RWPE2 (cell line): ENCODE results near the gene ZNF529.

ENCODE experiments used
- ATAC-seq: fragments of 200-7000 bp; cut with Tn5 transposase; 3 replicates; pipeline ENCODE4 v1.9.1; 2021; ENCODE audit warnings: low read depth
- DNase-seq: peaks from one replicate; pipeline ENCODE4 v3.0.0-alpha.2; 2020; ENCODE audit warnings: low spot score
- H3K27ac ChIP-seq: fragments of 450-650 bp; 2 replicates; pipeline ENCODE4 v1.5.1; 2017; ENCODE audit warnings: mild to moderate bottlenecking; ENCODE audit not compliant: poor library complexity, severe bottlenecking
- H3K27me3 ChIP-seq: fragments of 250-450 bp; sonication (Bioruptor Pico); 2 replicates; pipeline ENCODE4 v1.5.1; 2021; ENCODE audit warnings: mild to moderate bottlenecking, moderate library complexity; ENCODE audit not compliant: insufficient read depth, poor library complexity, severe bottlenecking
- H3K36me3 ChIP-seq: fragments of 250-450 bp; sonication (Bioruptor Pico); 2 replicates; pipeline ENCODE4 v1.5.1; 2020; ENCODE audit warnings: low read depth, mild to moderate bottlenecking, moderate library complexity
- H3K4me1 ChIP-seq: fragments of 250-450 bp; sonication (Bioruptor Pico); 2 replicates; pipeline ENCODE4 v1.5.1; 2021; ENCODE audit warnings: mild to moderate bottlenecking, moderate library complexity; ENCODE audit not compliant: insufficient read depth, poor library complexity, severe bottlenecking
- H3K4me3 ChIP-seq: fragments of 250-450 bp; sonication (Bioruptor Pico); 2 replicates; pipeline ENCODE4 v1.5.1; 2021; ENCODE audit warnings: mild to moderate bottlenecking, moderate library complexity; ENCODE audit not compliant: severe bottlenecking
- H3K9me3 ChIP-seq: fragments of 250-450 bp; sonication (Bioruptor Pico); 2 replicates; pipeline ENCODE4 v1.5.1; 2021; ENCODE audit warnings: mild to moderate bottlenecking, moderate library complexity; ENCODE audit not compliant: severe bottlenecking
- TF ChIP-seq, protein P1 (sequence below): fragments of 450-650 bp; IDR thresholded peaks from one replicate; pipeline ENCODE4 v1.5.1; 2017; ENCODE audit warnings: mild to moderate bottlenecking, moderate library complexity; ENCODE audit not compliant: poor library complexity, severe bottlenecking

ZNF529 gene

GRCh38 chr19:36528194-36528920, 44.7 kb downstream of the ZNF529 start, which contains the start of gene ZNF260:
Gene ZNF260 (minus strand): TSS chr19:36528271. CDS start chr19:36515238, 13,033 bp downstream.
- no peaks in the 10 kb centered on the region for H3K9me3 ChIP-seq
- ATAC-seq, result peak; percentile 96
- peak; percentile 94 for DNase-seq
- H3K4me3 ChIP-seq, result peak within 1 kb of the TSS; percentile 43
- H3K27me3 ChIP-seq, result no peaks in the 10 kb centered on the region
- H3K36me3 ChIP-seq, result peaks cover 25% of the 10 kb centered on the region
- H3K27ac ChIP-seq, result peak within 1 kb of the TSS; percentile 56
- H3K4me1 ChIP-seq, result no peaks in the 10 kb centered on the region
- TF ChIP-seq, protein P1, sequence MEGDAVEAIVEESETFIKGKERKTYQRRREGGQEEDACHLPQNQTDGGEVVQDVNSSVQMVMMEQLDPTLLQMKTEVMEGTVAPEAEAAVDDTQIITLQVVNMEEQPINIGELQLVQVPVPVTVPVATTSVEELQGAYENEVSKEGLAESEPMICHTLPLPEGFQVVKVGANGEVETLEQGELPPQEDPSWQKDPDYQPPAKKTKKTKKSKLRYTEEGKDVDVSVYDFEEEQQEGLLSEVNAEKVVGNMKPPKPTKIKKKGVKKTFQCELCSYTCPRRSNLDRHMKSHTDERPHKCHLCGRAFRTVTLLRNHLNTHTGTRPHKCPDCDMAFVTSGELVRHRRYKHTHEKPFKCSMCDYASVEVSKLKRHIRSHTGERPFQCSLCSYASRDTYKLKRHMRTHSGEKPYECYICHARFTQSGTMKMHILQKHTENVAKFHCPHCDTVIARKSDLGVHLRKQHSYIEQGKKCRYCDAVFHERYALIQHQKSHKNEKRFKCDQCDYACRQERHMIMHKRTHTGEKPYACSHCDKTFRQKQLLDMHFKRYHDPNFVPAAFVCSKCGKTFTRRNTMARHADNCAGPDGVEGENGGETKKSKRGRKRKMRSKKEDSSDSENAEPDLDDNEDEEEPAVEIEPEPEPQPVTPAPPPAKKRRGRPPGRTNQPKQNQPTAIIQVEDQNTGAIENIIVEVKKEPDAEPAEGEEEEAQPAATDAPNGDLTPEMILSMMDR, result no peak

GRCh38 chr19:36527873-36528193, 45.3 kb downstream of the ZNF529 start:
- Histone ChIP-seq H3K27me3 (no peaks in the 10 kb centered on the region), H3K27ac (peak overlapping the region; percentile 56), H3K36me3 (peaks cover 30% of the 10 kb centered on the region), H3K4me1 (no peaks in the 10 kb centered on the region), H3K4me3 (peak overlapping the region; percentile 43), H3K9me3 (no peaks in the 10 kb centered on the region)
- DNase-seq, result no peak
- TF ChIP-seq, protein P1, result no peak
- ATAC-seq, result peak; percentile 7; the same call in 1 of the 3 replicates

DNA sequence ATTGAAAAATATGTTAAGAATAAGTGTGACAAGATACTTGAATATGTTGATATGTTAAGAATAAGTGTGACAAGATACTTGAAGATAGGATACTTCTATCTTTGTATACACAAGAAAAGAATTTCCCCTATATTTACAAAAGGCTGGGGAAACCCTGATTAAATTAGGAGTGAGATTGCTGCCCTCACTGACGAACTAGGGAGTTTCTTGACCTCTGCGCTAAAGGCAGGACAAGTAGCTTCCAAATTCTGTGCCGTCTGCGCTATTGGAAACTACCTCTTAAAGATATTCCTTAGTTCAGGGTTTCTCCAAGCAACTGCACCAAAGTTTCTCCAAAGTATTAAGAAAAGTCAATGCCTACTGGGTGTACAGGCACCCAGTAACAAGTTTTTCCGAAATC, 45.8 kb downstream of the ZNF529 start:
- Histone ChIP-seq H3K9me3 (no peaks in the 10 kb centered on the region), H3K27ac (peak overlapping the region; percentile 56), H3K4me3 (peak overlapping the region; percentile 43), H3K4me1 (no peaks in the 10 kb centered on the region), H3K36me3 (peaks cover 30% of the 10 kb centered on the region), H3K27me3 (no peaks in the 10 kb centered on the region)
- TF ChIP-seq, protein P1, result no peak
- DNase-seq (no peak), ATAC-seq (no peak)

DNA sequence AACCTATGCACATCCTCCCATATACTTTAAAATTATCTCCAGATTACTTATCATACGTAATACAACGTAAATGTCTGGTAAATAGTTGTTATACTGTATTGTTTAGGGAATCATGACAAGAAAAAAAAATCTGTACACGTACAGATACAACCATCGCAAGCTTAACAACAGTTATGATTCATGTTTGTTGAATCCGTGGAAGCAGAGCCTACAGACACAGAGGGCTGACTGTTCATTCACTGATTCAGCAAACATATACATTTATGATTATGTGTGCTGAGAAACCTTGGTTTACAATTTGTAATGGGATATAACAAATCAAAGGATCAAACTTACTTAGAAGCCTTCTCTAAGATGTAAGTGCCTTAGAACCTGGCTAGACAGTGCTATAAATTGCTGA, 46.5 kb downstream of the ZNF529 start:
- DNase-seq (no peak), ATAC-seq (no peak)
- H3K4me3 ChIP-seq, result no peak overlapping the region
- H3K36me3 ChIP-seq, result peaks cover 36% of the 10 kb centered on the region
- no peaks in the 10 kb centered on the region for H3K27me3 ChIP-seq
- H3K9me3 ChIP-seq, result no peaks in the 10 kb centered on the region
- H3K4me1 ChIP-seq, result no peaks in the 10 kb centered on the region
- H3K27ac ChIP-seq, result no peak overlapping the region
- TF ChIP-seq, protein P1, result no peak

GRCh38 chr19:36524617-36525016, 48.5 kb downstream of the ZNF529 start:
- DNase-seq, result no peak
- Histone ChIP-seq H3K4me3 (no peak overlapping the region), H3K9me3 (peaks cover 2% of the 10 kb centered on the region), H3K4me1 (no peaks in the 10 kb centered on the region), H3K27ac (no peak overlapping the region), H3K27me3 (no peaks in the 10 kb centered on the region), H3K36me3 (peaks cover 48% of the 10 kb centered on the region)
- ATAC-seq, result no peak
- TF ChIP-seq, protein P1, result no peak
